NCI-H82 (cell line): Measurements from ENCODE around the gene ARL5B.

ENCODE experiments used
- DNase-seq: peaks from one replicate; lab custom pipeline; 2025; lab: John Stamatoyannopoulos, UW

The ARL5B gene

GRCh38 chr10:18703521-18703920 is 44.3 kb downstream of the ARL5B start:
- no peak for DNase-seq

GRCh38 chr10:18710201-18710653 is 51.0 kb downstream of the ARL5B start:
- DNase-seq, result no peak

- no peak for DNase-seq
Observed at GRCh38 chr10:18713077-18713476, 53.8 kb downstream of the ARL5B start.

GRCh38 chr10:18718991-18719390 is 59.8 kb downstream of the ARL5B start:
- no peak for DNase-seq

GRCh38 chr10:18719811-18720210 is 60.6 kb downstream of the ARL5B start:
- no peak for DNase-seq

GRCh38 chr10:18721067-18721466 is 61.8 kb downstream of the ARL5B start:
- no peak for DNase-seq

GRCh38 chr10:18723801-18724200 is 64.6 kb downstream of the ARL5B start:
- DNase-seq, result no peak
